HG02938 (cell line): Measurements from ENCODE around the gene PRRT1.
"Not testable (repeated sequence)": the region's sequence is repeated elsewhere in the genome, so short reads cannot be mapped to it uniquely, and the experiment has no call there.

Source experiments
- ATAC-seq: cut with Tn5 transposase; IDR thresholded peaks from one replicate; pipeline ENCODE4 v1.9.1; 2021; ENCODE audit warnings: mild to moderate bottlenecking, moderate library complexity; ENCODE audit not compliant: unreplicated experiment

Gene PRRT1

GRCh38 chr6:32105433-32105832, 46.3 kb downstream of the PRRT1 start:
- ATAC-seq = no peak

GRCh38 chr6:32102255-32102654, 49.5 kb downstream of the PRRT1 start:
- no peak for ATAC-seq

- not testable (repeated sequence) for ATAC-seq
Observed at GRCh38 chr6:32100251-32100650, 51.5 kb downstream of the PRRT1 start.
